NCI-H128 (cell line): Measurements from ENCODE around the gene RIPOR2.
"Not testable (repeated sequence)": the region's sequence is repeated elsewhere in the genome, so short reads cannot be mapped to it uniquely, and the experiment has no call there.

Source experiments
- DNase-seq: peaks from one replicate; lab custom pipeline; 2025; ENCODE audit not compliant: unreplicated experiment; lab: John Stamatoyannopoulos, UW

The RIPOR2 gene

GRCh38 chr6:24877747-24878146, 58.0 kb downstream of the RIPOR2 start:
- DNase-seq, result not testable (repeated sequence)

GRCh38 chr6:24876499-24877465, 59.0 kb downstream of the RIPOR2 start:
- no peak for DNase-seq

GRCh38 chr6:24875534-24875901, 60.2 kb downstream of the RIPOR2 start:
- DNase-seq, result no peak

DNA sequence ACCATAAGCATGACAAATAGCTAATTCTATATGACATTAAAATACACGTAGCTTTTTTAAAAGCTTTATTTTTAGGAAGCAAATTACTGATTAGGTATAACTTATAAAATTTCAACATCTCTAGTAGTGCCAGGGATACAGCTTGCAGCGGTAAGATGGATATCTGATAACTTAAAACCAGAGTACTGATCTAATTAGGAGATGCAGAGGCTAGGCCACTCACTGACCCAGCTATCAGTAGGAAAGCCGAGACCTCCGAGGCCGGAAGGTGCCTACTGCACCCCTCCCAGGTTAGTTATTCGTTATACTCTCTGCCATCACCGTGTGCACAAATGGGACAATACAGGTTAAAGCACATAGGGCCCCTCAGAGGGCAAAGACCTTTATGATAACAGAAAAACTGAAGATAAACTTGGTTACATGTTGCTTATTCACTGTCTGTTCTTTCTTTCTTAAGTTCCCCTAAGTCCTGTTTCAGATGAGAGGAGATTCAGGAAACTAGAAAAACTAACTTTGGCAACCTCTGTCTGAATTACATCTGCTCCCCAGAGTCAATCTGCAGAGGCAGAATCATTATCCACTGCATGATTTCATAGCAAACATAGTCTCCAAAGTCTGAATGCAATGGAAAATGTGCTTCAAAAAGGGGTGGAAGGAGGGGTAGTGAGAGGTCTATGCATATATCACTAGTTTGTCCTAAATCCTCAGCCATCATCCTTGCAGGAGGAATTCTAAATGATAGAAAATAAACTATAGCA, 60.8 kb downstream of the RIPOR2 start:
- DNase-seq, result no peak

GRCh38 chr6:24874128-24874527, 61.6 kb downstream of the RIPOR2 start:
- no peak for DNase-seq

- no peak for DNase-seq
Observed at GRCh38 chr6:24872779-24873178, 63.0 kb downstream of the RIPOR2 start.

GRCh38 chr6:24868765-24869164, 67.0 kb downstream of the RIPOR2 start:
- DNase-seq, result no peak

- DNase-seq, result no peak
Observed at GRCh38 chr6:24867104-24867703, 68.6 kb downstream of the RIPOR2 start.

GRCh38 chr6:24865161-24865560, 70.6 kb downstream of the RIPOR2 start:
- DNase-seq, result no peak

- DNase-seq, result peak; percentile 9
Observed at GRCh38 chr6:24864343-24864742, 71.4 kb downstream of the RIPOR2 start.

- no peak for DNase-seq
Observed at GRCh38 chr6:24861934-24862333, 73.8 kb downstream of the RIPOR2 start.

GRCh38 chr6:24859608-24860200, 76.1 kb downstream of the RIPOR2 start:
- DNase-seq, result peak; percentile 14

GRCh38 chr6:24859132-24859531, 76.6 kb downstream of the RIPOR2 start:
- DNase-seq, result no peak

- no peak for DNase-seq
Observed at GRCh38 chr6:24858177-24858653, 77.5 kb downstream of the RIPOR2 start.

GRCh38 chr6:24856901-24857670, 78.7 kb downstream of the RIPOR2 start:
- DNase-seq, result no peak

- DNase-seq, result no peak
Observed at GRCh38 chr6:24856246-24856599, 79.5 kb downstream of the RIPOR2 start.

GRCh38 chr6:24855395-24856245, 80.1 kb downstream of the RIPOR2 start:
- DNase-seq, result peak; percentile 59

DNA sequence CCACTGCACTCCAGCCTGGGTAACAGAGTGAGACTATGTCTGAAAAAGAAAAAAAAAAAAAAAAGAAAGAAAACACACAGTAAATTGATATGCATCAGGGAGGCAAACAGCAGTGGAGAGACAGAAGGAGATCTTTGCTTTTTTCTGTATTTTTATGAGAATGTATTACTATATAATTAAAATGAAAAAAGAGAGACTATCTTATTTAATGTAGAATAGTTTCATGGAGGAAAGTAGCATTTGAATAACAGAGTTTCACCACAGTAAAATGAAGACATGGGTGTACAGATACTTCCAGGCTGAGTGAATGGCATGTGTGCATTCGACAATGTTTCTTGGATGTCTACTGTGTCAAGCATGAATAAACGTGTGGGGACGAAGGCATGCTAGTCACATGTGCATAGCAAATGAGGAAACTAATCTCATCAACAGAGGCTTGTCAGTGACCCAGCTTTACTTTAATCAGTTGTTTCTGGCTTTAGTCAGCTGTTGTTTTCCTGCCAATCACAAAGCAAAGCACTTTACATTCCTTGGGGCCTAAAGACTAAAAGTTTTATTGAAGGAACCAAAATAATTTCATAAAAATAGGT, 81.6 kb downstream of the RIPOR2 start:
- no peak for DNase-seq

GRCh38 chr6:24851086-24851485, 84.7 kb downstream of the RIPOR2 start:
- no peak for DNase-seq
